Mesodermal cell (in vitro differentiated cells): ENCODE measurements around the gene RSPO1. TPM values are rescaled to one million over a fixed set of nuclear protein-coding genes. Genes with fewer than 3 reads are reported as not detected.
"Not testable (repeated sequence)": the region's sequence is repeated elsewhere in the genome, so short reads cannot be mapped to it uniquely, and the experiment has no call there.

Experiments
- H3K27ac ChIP-seq: 2 replicates; pipeline ENCODE4 v1.7.0; 2013; ENCODE audit warnings: mild to moderate bottlenecking, low read depth, low read length, moderate library complexity; ENCODE audit not compliant: severe bottlenecking
- H3K36me3 ChIP-seq: 2 replicates; pipeline ENCODE4 v1.7.1; 2013; ENCODE audit warnings: mild to moderate bottlenecking, low read length, moderate library complexity; ENCODE audit not compliant: control insufficient read depth, insufficient read depth
- H3K4me1 ChIP-seq: one replicate; pipeline ENCODE4 v1.7.1; 2013; ENCODE audit warnings: mild to moderate bottlenecking, low read length; ENCODE audit not compliant: insufficient read depth, control insufficient read depth, poor library complexity, severe bottlenecking
- H3K4me3 ChIP-seq: 2 replicates; pipeline ENCODE4 v1.7.0; 2013; ENCODE audit warnings: low read length, control low read depth, mild to moderate bottlenecking; ENCODE audit not compliant: insufficient read depth, poor library complexity, severe bottlenecking; ENCODE audit errors: extremely low read depth
- H3K9me3 ChIP-seq: 2 replicates; pipeline ENCODE4 v1.7.1; 2013; ENCODE audit warnings: mild to moderate bottlenecking, low read length, moderate library complexity; ENCODE audit not compliant: control insufficient read depth
- WGBS, 2 experiments: methylation state at CpG; one replicate each; pipeline ENCODE4 v1.1.5; 2013; ENCODE audit warnings: missing lambda C conversion rate in 2 of 2; ENCODE audit not compliant: insufficient coverage in 2 of 2; 5-methylcytosine and 5-hydroxymethylcytosine counted together
- polyA plus RNA-seq, 2 experiments: library from polyadenylated mRNA; stranded (reverse); fragments of 50-300 nt; gene quantifications; one replicate each; pipeline ENCODE4 v1.2.3, GENCODE V29; 2013

The RSPO1 gene
- polyA plus RNA-seq (2013, experiment 1 of 2), result 0.18 TPM
- polyA plus RNA-seq (2013, experiment 2 of 2), result 0.30 TPM

DNA sequence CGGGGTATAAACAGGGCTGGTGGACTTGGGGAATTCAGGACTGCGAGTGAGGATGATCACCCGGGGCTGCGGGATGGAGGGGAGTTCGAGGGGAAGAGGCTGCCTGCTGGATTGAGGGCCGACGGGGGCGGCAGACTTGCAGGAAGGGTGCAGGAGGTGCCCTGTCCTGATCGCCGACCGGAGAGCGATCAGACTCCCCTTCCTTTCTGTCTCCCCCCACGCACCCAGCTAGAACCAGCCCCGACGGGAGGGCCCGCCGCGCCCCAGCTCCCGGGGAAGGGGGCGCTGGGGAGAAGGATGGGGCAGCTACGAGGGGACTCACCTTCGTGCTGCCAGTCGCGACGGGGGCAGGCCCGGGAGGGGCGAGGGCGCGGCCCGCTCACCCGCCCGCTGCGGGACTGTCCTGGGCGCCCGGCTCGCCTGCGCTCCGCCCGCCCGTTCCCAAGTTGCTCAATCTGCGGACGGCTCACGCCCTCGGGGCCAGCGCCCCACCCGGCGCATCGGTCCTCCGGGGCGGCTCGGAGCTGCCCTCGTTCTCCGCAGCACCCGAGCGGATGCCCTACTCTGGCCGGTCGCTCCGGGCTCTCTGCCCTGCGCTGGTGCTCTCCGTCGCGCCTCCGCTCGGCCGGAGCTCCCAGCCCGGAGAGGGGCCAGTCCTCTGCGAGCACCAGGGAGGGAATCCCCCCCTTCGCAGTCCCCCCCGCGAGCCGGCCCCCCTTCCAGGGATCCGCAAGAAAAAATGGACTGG lies at the start of gene RSPO1:
Gene RSPO1, minus strand, starts transcription at position 649 of the 748 bp plus-strand sequence. CDS start 5,231 bp downstream, outside the sequence.
- Histone ChIP-seq H3K4me3 (peak within 1 kb of the TSS; percentile 12), H3K4me1 (peaks cover 6% of the 10 kb centered on the region), H3K27ac (no peak within 1 kb of the TSS), H3K9me3 (no peaks in the 10 kb centered on the region), H3K36me3 (no peaks in the 10 kb centered on the region)
- WGBS, 2 experiments, result 0 to 1% methylated on average over 26 to 52 of the region's 72 CpGs

GRCh38 chr1:37684182-37684581 lies 49.5 kb upstream of the RSPO1 start:
- peaks cover 72% of the 10 kb centered on the region for H3K36me3 ChIP-seq
- H3K9me3 ChIP-seq, H3K4me1 ChIP-seq, H3K27ac ChIP-seq, H3K4me3 ChIP-seq: not testable (repeated sequence)
- 96 to 100% methylated on average over 5 to 6 of the region's 9 CpGs for WGBS, 2 experiments

- Histone ChIP-seq H3K27ac (no peak overlapping the region), H3K36me3 (peaks cover 55% of the 10 kb centered on the region)
- 82 to 87% methylated on average over 5 of the region's 5 CpGs for WGBS, 2 experiments
Observed at GRCh38 chr1:37682334-37682987, 47.8 kb upstream of the RSPO1 start.

DNA sequence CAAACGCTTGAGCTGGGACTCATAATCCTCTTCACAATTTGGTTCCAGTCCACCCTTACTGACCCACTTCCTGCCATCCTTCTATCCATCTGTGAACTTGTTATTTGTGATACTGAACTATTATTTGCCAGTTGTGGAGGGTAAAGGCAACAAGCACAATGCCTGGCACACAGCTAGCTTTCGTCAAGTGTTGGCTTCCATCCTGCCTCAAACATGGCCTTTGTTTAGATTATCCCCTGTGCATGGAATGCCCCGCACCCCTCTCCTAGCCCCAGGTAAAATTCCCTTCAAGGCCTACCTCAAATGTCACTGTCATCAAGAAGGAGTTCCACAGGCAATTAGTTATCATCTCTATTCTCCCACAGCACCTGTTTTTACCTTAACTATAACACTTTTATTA lies 46.2 kb upstream of the RSPO1 start:
- no peak overlapping the region for H3K27ac ChIP-seq
- WGBS, 2 experiments, result 91 to 94% methylated on average over 2 of the region's 3 CpGs
- no peaks in the 10 kb centered on the region for H3K9me3 ChIP-seq
- no peak overlapping the region for H3K4me3 ChIP-seq
- no peaks in the 10 kb centered on the region for H3K4me1 ChIP-seq
- H3K36me3 ChIP-seq, result peaks cover 42% of the 10 kb centered on the region

More at GRCh38 chr1:37682334-37682987, 47.8 kb upstream of the RSPO1 start:
- H3K4me1 ChIP-seq, result no peaks in the 10 kb centered on the region
- H3K9me3 ChIP-seq, result no peaks in the 10 kb centered on the region
- H3K4me3 ChIP-seq, result no peak overlapping the region

DNA sequence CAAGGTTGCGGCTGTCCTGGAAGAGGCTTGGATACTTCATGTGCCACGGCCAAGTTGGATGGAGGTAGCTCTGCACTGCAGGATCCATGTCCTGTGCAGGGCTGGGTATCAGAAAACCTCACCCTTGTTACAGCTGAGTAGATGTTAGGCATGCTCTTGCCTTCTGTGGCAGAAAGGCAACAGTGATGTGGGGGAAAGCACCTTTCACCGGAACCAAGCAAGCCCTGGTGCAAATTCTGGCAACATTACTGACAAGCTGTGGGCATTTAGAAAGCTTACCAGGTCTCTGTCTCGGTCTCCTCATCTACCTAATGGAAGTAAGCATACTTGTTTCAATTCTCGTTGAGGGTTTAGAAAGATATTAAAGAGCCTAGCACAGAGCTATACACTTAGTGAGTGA lies 43.1 kb upstream of the RSPO1 start:
- H3K4me1 ChIP-seq, result no peaks in the 10 kb centered on the region
- H3K36me3 ChIP-seq, result peaks cover 19% of the 10 kb centered on the region
- no peaks in the 10 kb centered on the region for H3K9me3 ChIP-seq
- H3K27ac ChIP-seq, result no peak overlapping the region
- WGBS, 2 experiments, result 96 to 97% methylated on average over 3 of the region's 5 CpGs
- H3K4me3 ChIP-seq, result no peak overlapping the region

- H3K9me3 ChIP-seq, result no peaks in the 10 kb centered on the region
- H3K4me3 ChIP-seq, result no peak overlapping the region
- no peak overlapping the region for H3K27ac ChIP-seq
- H3K36me3 ChIP-seq, result peaks cover 12% of the 10 kb centered on the region
- WGBS, 2 experiments, result 57 to 80% methylated on average over 1 to 2 of the region's 4 CpGs
- H3K4me1 ChIP-seq, result no peaks in the 10 kb centered on the region
Observed at GRCh38 chr1:37677143-37677439, 42.4 kb upstream of the RSPO1 start.

DNA sequence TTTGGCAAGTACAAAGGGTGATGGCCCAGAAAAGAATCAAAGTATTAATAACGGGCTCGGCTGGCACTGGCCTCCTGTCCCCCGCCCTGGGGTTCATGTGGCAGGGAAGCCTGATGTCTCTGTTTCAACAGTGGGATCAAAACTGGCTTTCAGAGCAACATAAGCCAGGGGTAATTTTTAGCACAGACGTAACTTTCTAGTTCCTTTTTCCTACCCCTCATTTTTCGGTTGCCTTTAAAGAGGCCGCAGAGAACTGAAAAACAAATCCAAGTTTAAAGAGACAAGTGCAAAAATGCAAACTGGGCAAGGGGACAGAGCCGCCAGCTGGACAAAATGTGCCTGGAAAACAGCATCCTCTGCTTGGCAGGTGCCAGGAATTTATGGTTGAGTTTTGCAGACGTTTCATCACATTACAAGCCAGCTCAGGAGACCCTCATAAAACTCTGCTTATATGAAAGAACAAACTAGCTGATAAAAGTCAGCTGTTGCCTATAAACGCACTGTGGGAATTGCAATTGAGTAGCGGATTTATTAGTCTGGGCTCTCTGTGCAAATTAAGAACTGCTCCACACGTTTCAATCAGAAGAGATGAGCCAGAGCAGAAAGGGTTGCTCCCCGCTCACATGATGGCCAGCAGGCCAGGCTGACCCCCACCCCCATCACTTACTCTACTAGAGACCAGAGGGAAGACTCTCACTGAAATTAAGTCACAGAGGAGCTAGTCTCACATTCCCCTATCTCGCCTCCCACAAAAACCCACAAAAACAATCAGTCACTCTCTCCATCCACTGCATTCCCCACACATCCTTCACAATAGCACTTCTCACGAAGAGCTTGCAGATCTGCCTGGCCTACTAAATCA lies 41.8 kb upstream of the RSPO1 start:
- 78 to 82% methylated on average over 11 to 13 of the region's 14 CpGs for WGBS, 2 experiments
- Histone ChIP-seq H3K36me3 (peaks cover 8% of the 10 kb centered on the region), H3K4me3 (no peak overlapping the region), H3K4me1 (no peaks in the 10 kb centered on the region), H3K9me3 (no peaks in the 10 kb centered on the region), H3K27ac (no peak overlapping the region)

DNA sequence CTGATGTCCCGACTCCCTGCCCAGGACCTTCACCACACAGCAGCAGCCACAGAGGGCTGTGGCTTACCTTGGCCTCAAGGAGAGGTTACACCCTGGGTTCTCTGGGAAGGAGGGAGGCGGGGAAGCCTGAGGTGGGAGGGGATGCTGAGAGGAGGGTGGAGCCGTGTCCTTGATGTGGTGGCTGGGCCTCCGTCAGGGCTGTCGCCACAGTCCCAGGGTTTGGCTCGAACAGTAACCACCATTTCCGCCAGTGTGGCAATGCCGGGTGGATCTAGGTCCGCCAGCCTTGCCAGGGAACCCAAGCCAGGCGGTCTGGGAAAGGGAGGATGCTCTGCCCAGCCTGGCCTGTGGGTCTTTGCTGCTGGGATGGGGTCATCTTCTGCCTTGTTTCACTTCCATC lies 39.2 kb upstream of the RSPO1 start:
- Histone ChIP-seq H3K9me3 (no peaks in the 10 kb centered on the region), H3K4me1 (no peaks in the 10 kb centered on the region), H3K36me3 (no peaks in the 10 kb centered on the region), H3K27ac (no peak overlapping the region), H3K4me3 (no peak overlapping the region)
- WGBS, 2 experiments, result 56 to 71% methylated on average over 8 to 9 of the region's 10 CpGs

- H3K36me3 ChIP-seq, result no peaks in the 10 kb centered on the region
- H3K9me3 ChIP-seq, result no peaks in the 10 kb centered on the region
- 84 to 87% methylated on average over 5 to 9 of the region's 9 CpGs for WGBS, 2 experiments
- no peaks in the 10 kb centered on the region for H3K4me1 ChIP-seq
- H3K4me3 ChIP-seq, result no peak overlapping the region
- H3K27ac ChIP-seq, result no peak overlapping the region
Observed at GRCh38 chr1:37672136-37672870, 37.6 kb upstream of the RSPO1 start.

DNA sequence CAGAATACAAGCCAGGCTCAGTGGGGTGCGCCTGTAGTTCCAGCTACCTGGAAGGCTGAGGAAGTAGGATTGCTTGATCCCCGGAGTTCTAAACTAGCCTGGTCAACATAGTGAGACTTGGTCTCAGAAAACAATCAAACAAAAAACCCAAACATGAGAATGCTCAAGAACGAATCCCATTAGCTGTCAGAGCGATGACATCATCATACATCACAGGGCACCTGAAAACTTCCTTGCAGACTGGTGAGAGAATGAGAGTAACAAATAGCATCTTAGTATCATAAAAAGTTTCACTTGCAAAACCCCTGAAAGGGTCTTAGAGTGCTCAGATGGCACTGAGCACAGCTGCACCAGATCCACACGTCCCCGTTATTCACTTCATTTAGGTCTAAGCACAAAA lies 36.6 kb upstream of the RSPO1 start:
- H3K4me3 ChIP-seq, result no peak overlapping the region
- no peaks in the 10 kb centered on the region for H3K9me3 ChIP-seq
- H3K4me1 ChIP-seq, result no peaks in the 10 kb centered on the region
- no peaks in the 10 kb centered on the region for H3K36me3 ChIP-seq
- H3K27ac ChIP-seq, result no peak overlapping the region
- WGBS, 2 experiments, result 69 to 79% methylated on average over 4 to 5 of the region's 6 CpGs
